ENCODE measurements around the gene COPS6.

DNA sequence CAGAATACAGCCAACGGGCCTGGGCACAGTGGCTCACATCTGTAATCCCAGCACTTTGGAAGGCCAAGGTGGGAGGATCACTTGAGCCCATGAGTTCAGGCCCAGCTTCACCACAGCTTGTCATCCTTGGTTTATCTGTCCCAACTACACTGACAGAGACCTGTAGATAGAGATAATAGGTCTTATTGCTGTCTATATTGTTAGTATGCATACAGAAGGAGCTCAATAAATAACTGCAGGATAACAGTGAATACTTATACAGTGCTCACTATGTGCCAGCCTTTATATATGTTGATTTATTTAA is 31.9 kb downstream of the COPS6 start:
- no peak for TF ChIP-seq POLR2A (IDR thresholded peaks at IDR 0.05; ENCODE audit: low read depth, low read length)
- TF ChIP-seq PAX5 (IDR thresholded peaks at IDR 0.05; ENCODE audit: insufficient read depth, low read length, severe bottlenecking): no peak
- TF ChIP-seq POLR2AphosphoS5 (IDR thresholded peaks at IDR 0.05; ENCODE audit: low read depth, low read length): no peak
- no peak for TF ChIP-seq POU2F2 (IDR thresholded peaks at IDR 0.05; ENCODE audit: low read depth, low read length)
- TF ChIP-seq SPI1 (IDR thresholded peaks at IDR 0.05; ENCODE audit: low read depth, low read length): no peak
- TF ChIP-seq TAF1 (IDR thresholded peaks at IDR 0.05; ENCODE audit: low read depth, low read length): no peak
